Measurements from ENCODE around the gene NAXD. TPM values are rescaled to one million over a fixed set of nuclear protein-coding genes. Genes with fewer than 3 reads are reported as not detected.

The NAXD gene
- total RNA-seq, 1 donor from 2014 or later, result 35.0 TPM

GRCh38 chr13:110651726-110652230 lies 36.4 kb downstream of the NAXD start:
- Mint-ChIP-seq H3K4me3 (no peak overlapping the region), H3K4me1 (peaks cover 16% of the 10 kb centered on the region), H3K9me3 (no peaks in the 10 kb centered on the region), H3K27ac (ENCODE audit: unreplicated experiment) (no peak overlapping the region), H3K27me3 (ENCODE audit: low read depth) (no peaks in the 10 kb centered on the region), H3K36me3 (ENCODE audit: low read depth) (peaks cover 4% of the 10 kb centered on the region)
- DNase-seq (ENCODE audit: low read depth, low spot score), result no peak
- no peak for TF ChIP-seq CTCF (conservative IDR thresholded peaks at IDR 0.05)

GRCh38 chr13:110652231-110652730 lies 36.9 kb downstream of the NAXD start:
- Mint-ChIP-seq H3K9me3 (no peaks in the 10 kb centered on the region), H3K27me3 (ENCODE audit: low read depth) (no peaks in the 10 kb centered on the region), H3K27ac (ENCODE audit: unreplicated experiment) (no peak overlapping the region), H3K36me3 (ENCODE audit: low read depth) (peaks cover 6% of the 10 kb centered on the region), H3K4me1 (peaks cover 16% of the 10 kb centered on the region), H3K4me3 (no peak overlapping the region)
- TF ChIP-seq CTCF (conservative IDR thresholded peaks at IDR 0.05), result no peak
- DNase-seq (ENCODE audit: low read depth, low spot score), result no peak

- H3K36me3 Mint-ChIP-seq (ENCODE audit: low read depth), result peaks cover 8% of the 10 kb centered on the region
- peaks cover 1% of the 10 kb centered on the region for H3K9me3 Mint-ChIP-seq
- TF ChIP-seq CTCF (conservative IDR thresholded peaks at IDR 0.05), result no peak
- no peak overlapping the region for H3K4me3 Mint-ChIP-seq
- DNase-seq (ENCODE audit: low read depth, low spot score), result no peak
- H3K4me1 Mint-ChIP-seq, result peaks cover 14% of the 10 kb centered on the region
- H3K27ac Mint-ChIP-seq (ENCODE audit: unreplicated experiment), result peak overlapping the region; percentile 35
- H3K27me3 Mint-ChIP-seq (ENCODE audit: low read depth), result no peaks in the 10 kb centered on the region
These were observed 37.4 kb downstream of the NAXD start for GRCh38 chr13:110652764-110653163.

GRCh38 chr13:110653271-110653670 lies 37.9 kb downstream of the NAXD start:
- Mint-ChIP-seq H3K27ac (ENCODE audit: unreplicated experiment) (no peak overlapping the region), H3K9me3 (peaks cover 5% of the 10 kb centered on the region), H3K27me3 (ENCODE audit: low read depth) (no peaks in the 10 kb centered on the region), H3K36me3 (ENCODE audit: low read depth) (peaks cover 13% of the 10 kb centered on the region), H3K4me1 (peaks cover 10% of the 10 kb centered on the region), H3K4me3 (no peak overlapping the region)
- TF ChIP-seq CTCF (conservative IDR thresholded peaks at IDR 0.05), result no peak
- no peak for DNase-seq (ENCODE audit: low read depth, low spot score)

- Mint-ChIP-seq H3K4me1 (peaks cover 4% of the 10 kb centered on the region), H3K4me3 (no peak overlapping the region), H3K36me3 (ENCODE audit: low read depth) (peaks cover 18% of the 10 kb centered on the region), H3K27me3 (ENCODE audit: low read depth) (no peaks in the 10 kb centered on the region), H3K27ac (ENCODE audit: unreplicated experiment) (peak overlapping the region; percentile 62), H3K9me3 (peaks cover 5% of the 10 kb centered on the region)
- DNase-seq (ENCODE audit: low read depth, low spot score), result no peak
- no peak for TF ChIP-seq CTCF (conservative IDR thresholded peaks at IDR 0.05)
These were observed 38.5 kb downstream of the NAXD start for GRCh38 chr13:110653851-110654250.

All from neural crest cell (in vitro differentiated cells).